ENCODE data around the gene TECR.
"Not testable (repeated sequence)": the region's sequence is repeated elsewhere in the genome, so short reads cannot be mapped to it uniquely, and the experiment has no call there.

TECR gene

DNA sequence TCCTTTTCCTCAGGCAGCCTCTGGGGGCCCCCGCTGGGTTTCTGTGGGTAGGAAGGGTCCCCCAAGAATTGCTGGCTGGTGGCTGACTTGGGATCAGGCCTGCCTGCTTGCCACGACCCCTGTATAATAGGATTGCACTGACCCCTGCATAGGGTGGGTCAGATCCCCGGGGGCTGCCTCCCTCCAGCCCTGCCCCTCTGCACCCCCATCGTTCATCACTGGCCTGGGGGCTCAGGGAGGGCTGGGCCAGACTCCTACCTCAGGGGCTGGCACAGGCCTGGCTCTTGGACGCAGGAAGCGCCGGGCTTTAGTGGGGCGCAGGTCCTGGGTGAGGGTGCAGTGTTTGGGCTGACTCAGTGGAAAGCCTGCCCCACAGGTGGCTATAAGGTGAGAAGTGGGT lies 31.9 kb downstream of the TECR start:
- ChIA-PET CTCF (interaction anchor here (1.0 to 1.3 kb wide), 5 partner anchors 10 to 125 kb away, joined by 3 to 4 read pairs (median 3); no protein-coding TSS in a partner anchor), POLR2A (no interaction called here)
- no peak for DNase-seq
- Histone ChIP-seq H3K27ac (ENCODE audit: insufficient read depth in 1 of 2, low read depth in 1 of 2, low read length in 2 of 2, poor library complexity in 1 of 2, severe bottlenecking in 2 of 2) (peak overlapping the region in 1 of 2 experiments; percentile 69), H3K9me3 (ENCODE audit: control extremely low read depth in 1 of 5, control insufficient read depth in 4 of 5, insufficient read depth in 2 of 5, low read depth in 1 of 5, low read length in 4 of 5) (no peaks in the 10 kb centered on the region), H3K4me1 (ENCODE audit: control extremely low read depth in 1 of 4, control insufficient read depth in 4 of 4, insufficient read depth in 4 of 4, low read length in 3 of 4) (peaks cover 0 to 43% (median 29%) of the 10 kb centered on the region in 4 experiments), H3K4me3 (ENCODE audit: control insufficient read depth in 1 of 7, extremely low read depth in 1 of 7, insufficient read depth in 4 of 7, low read depth in 2 of 7, low read length in 6 of 7) (no peak overlapping the region), H3K36me3 (ENCODE audit: control insufficient read depth in 4 of 4, insufficient read depth in 4 of 4, low read length in 3 of 4) (peaks cover 0 to 36% (median 16%) of the 10 kb centered on the region in 4 experiments), H3K27me3 (replicated peaks in 2 of 5; ENCODE audit: control insufficient read depth in 4 of 5, insufficient read depth in 5 of 5, low read length in 4 of 5) (no peaks in the 10 kb centered on the region)
- WGBS (ENCODE audit: insufficient coverage): 100% methylated on average over 5 of the region's 8 CpGs

DNA sequence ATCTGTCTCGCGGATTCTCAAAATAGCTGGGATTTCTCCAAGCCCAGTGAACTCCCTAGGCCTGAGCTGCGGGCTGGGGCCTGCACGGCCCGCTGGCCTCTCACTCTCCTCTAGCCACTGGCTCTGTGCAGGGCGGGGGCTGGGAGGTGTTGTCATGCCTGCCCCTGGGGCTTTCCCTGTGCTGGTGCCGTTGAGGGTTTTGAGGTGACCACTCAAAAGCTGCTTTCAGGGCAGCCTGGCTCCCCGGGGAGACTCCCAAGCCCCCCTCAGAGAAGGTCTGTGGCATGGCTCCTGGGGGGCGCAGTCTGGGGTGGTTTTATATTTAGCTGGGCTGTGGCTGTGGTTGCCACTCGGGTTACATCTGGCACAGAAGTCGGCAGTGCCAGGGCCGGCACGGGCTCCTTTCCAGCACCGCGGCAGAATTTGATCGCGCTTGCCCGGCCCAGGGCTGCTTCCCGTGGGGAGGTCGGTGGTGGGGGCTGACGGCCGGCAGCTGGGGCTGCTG lies 32.5 kb downstream of the TECR start:
- no peaks in the 10 kb centered on the region for H3K27me3 ChIP-seq (replicated peaks in 2 of 5; ENCODE audit: control insufficient read depth in 4 of 5, insufficient read depth in 5 of 5, low read length in 4 of 5)
- H3K4me1 ChIP-seq (ENCODE audit: control extremely low read depth in 1 of 4, control insufficient read depth in 4 of 4, insufficient read depth in 4 of 4, low read length in 3 of 4): peaks cover 0 to 38% (median 23%) of the 10 kb centered on the region in 4 experiments
- no peak overlapping the region for H3K4me3 ChIP-seq (ENCODE audit: control insufficient read depth in 1 of 7, extremely low read depth in 1 of 7, insufficient read depth in 4 of 7, low read depth in 2 of 7, low read length in 6 of 7)
- 76% methylated on average over 20 of the region's 22 CpGs for WGBS (ENCODE audit: insufficient coverage)
- ChIA-PET POLR2A (no interaction called here), CTCF (interaction anchor here (1.0 to 1.5 kb wide), 6 partner anchors 10 to 125 kb away, joined by 3 to 4 read pairs (median 3); no protein-coding TSS in a partner anchor)
- peaks cover 0 to 39% (median 17%) of the 10 kb centered on the region in 4 experiments for H3K36me3 ChIP-seq (ENCODE audit: control insufficient read depth in 4 of 4, insufficient read depth in 4 of 4, low read length in 3 of 4)
- DNase-seq: peak in 1 of 3 donors; percentile 36
- H3K27ac ChIP-seq (ENCODE audit: insufficient read depth in 1 of 2, low read depth in 1 of 2, low read length in 2 of 2, poor library complexity in 1 of 2, severe bottlenecking in 2 of 2): peak overlapping the region in 1 of 2 experiments; percentile 14
- H3K9me3 ChIP-seq (ENCODE audit: control extremely low read depth in 1 of 5, control insufficient read depth in 4 of 5, insufficient read depth in 2 of 5, low read depth in 1 of 5, low read length in 4 of 5): no peaks in the 10 kb centered on the region

DNA sequence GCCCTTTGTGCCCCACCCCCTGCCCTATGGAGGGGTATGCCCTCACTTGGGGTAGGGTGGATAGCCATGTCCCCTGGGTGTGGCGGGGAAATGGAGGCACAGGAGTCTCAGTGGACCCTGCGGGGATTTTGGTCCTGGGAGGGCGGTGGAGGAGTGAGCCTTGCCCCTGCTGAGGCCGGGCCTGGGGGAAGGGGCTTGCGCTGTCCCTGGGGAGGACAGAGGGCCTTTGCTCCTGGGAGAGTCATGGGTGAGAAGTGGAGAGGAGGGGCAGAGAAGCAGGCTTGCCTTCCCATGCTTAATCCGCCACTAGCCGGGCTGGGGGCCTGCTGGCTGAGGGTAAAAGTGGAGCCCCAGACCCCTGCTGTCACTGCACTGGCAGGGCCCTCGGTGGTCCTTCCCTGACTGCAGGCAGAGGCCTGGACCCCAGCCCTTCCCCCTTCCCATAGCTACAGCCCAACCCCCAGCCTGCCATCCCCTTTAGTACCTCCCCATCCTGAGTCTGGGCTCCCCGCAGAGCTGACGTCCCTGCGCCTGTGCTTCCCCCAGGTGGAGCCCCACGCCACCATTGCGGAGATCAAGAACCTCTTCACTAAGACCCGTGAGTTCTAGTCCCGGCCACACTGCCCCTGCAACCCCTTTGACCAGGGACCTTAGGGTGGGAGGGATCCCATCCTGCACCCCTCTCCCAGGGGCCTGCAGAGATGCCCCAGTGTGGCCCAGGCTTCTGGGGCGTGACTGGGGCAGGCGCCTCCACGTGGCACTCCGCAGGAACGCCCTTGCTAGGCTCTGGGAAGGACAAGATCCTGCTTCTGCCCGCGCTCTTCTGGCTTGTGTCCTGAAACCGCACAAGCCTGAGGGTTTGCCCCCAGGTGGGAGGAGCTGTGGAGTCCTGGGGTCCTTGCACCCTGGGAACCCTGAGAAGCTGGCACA lies 33.5 kb downstream of the TECR start:
- H3K36me3 ChIP-seq (ENCODE audit: control insufficient read depth in 4 of 4, insufficient read depth in 4 of 4, low read length in 3 of 4): peaks cover 0 to 49% (median 21%) of the 10 kb centered on the region in 4 experiments
- ChIA-PET CTCF (interaction anchor here (0.6 to 1.5 kb wide), 3 partner anchors 10 to 124 kb away, joined by 3 to 4 read pairs (median 3); no protein-coding TSS in a partner anchor), POLR2A (no interaction called here)
- H3K9me3 ChIP-seq (ENCODE audit: control extremely low read depth in 1 of 5, control insufficient read depth in 4 of 5, insufficient read depth in 2 of 5, low read depth in 1 of 5, low read length in 4 of 5): no peaks in the 10 kb centered on the region
- peak overlapping the region in 1 of 2 experiments; percentile 14 for H3K27ac ChIP-seq (ENCODE audit: insufficient read depth in 1 of 2, low read depth in 1 of 2, low read length in 2 of 2, poor library complexity in 1 of 2, severe bottlenecking in 2 of 2)
- no peaks in the 10 kb centered on the region for H3K27me3 ChIP-seq (replicated peaks in 2 of 5; ENCODE audit: control insufficient read depth in 4 of 5, insufficient read depth in 5 of 5, low read length in 4 of 5)
- peaks cover 0 to 38% (median 23%) of the 10 kb centered on the region in 4 experiments for H3K4me1 ChIP-seq (ENCODE audit: control extremely low read depth in 1 of 4, control insufficient read depth in 4 of 4, insufficient read depth in 4 of 4, low read length in 3 of 4)
- 91% methylated on average over 16 of the region's 23 CpGs for WGBS (ENCODE audit: insufficient coverage)
- H3K4me3 ChIP-seq (ENCODE audit: control insufficient read depth in 1 of 7, extremely low read depth in 1 of 7, insufficient read depth in 4 of 7, low read depth in 2 of 7, low read length in 6 of 7): no peak overlapping the region
- no peak for DNase-seq

DNA sequence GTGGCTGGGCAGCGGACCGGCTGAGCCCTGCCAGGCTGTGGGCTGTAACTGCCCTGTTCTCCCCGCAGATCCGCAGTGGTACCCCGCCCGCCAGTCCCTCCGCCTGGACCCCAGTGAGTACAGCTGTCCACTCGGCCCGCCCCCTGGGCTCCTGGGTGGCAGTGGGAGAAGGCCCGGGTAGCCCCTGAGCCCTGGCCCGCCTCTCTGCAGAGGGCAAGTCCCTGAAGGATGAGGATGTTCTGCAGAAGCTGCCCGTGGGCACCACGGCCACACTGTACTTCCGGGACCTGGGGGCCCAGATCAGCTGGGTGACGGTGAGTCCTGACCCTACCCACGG lies 34.2 kb downstream of the TECR start:
- Histone ChIP-seq H3K27ac (ENCODE audit: insufficient read depth in 1 of 2, low read depth in 1 of 2, low read length in 2 of 2, poor library complexity in 1 of 2, severe bottlenecking in 2 of 2) (no peak overlapping the region), H3K9me3 (ENCODE audit: control extremely low read depth in 1 of 5, control insufficient read depth in 4 of 5, insufficient read depth in 2 of 5, low read depth in 1 of 5, low read length in 4 of 5) (no peaks in the 10 kb centered on the region), H3K4me1 (ENCODE audit: control extremely low read depth in 1 of 4, control insufficient read depth in 4 of 4, insufficient read depth in 4 of 4, low read length in 3 of 4) (peaks cover 0 to 38% (median 22%) of the 10 kb centered on the region in 4 experiments), H3K27me3 (replicated peaks in 2 of 5; ENCODE audit: control insufficient read depth in 4 of 5, insufficient read depth in 5 of 5, low read length in 4 of 5) (no peaks in the 10 kb centered on the region), H3K36me3 (ENCODE audit: control insufficient read depth in 4 of 4, insufficient read depth in 4 of 4, low read length in 3 of 4) (peaks cover 0 to 49% (median 22%) of the 10 kb centered on the region in 4 experiments), H3K4me3 (ENCODE audit: control insufficient read depth in 1 of 7, extremely low read depth in 1 of 7, insufficient read depth in 4 of 7, low read depth in 2 of 7, low read length in 6 of 7) (no peak overlapping the region)
- CTCF ChIA-PET: interaction anchor here (0.6 to 1.5 kb wide), 2 partner anchors 14 to 123 kb away, joined by 3 read pairs; no protein-coding TSS in a partner anchor
- POLR2A ChIA-PET: no interaction called here
- no peak for DNase-seq
- over 99% methylated on average over 15 of the region's 16 CpGs for WGBS (ENCODE audit: insufficient coverage)

DNA sequence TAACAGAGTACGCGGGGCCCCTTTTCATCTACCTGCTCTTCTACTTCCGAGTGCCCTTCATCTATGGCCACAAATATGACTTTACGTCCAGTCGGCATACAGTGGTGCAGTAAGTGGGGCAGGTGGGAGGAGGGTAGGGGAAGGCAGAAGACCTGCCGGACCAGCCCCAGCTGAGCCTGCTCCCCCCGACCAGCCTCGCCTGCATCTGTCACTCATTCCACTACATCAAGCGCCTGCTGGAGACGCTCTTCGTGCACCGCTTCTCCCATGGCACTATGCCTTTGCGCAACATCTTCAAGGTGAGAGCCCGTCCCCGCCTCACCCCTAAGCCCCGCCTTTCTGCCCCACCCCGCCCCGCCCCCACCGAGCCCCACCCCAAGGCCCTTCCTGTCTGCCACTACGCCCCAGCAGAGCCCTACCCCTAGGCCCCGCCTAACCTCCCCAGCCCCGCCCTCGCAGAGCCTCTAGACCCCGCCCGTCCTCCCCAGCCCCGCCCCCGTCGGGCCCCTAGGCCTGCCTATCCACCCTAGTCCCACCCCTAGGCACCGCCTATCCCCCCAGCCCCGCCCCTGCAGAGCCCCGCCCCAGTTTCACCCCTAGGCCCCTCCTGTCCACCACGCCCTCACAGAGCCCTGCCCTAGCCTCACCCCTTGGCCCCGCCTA lies 34.7 kb downstream of the TECR start:
- ChIA-PET CTCF (interaction anchor here (0.6 kb wide), 1 partner anchor 122 kb away, joined by 3 read pairs; no protein-coding TSS in a partner anchor), POLR2A (no interaction called here)
- WGBS (ENCODE audit: insufficient coverage): 100% methylated on average over 6 of the region's 33 CpGs
- Histone ChIP-seq H3K4me3 (ENCODE audit: control insufficient read depth in 1 of 7, extremely low read depth in 1 of 7, insufficient read depth in 4 of 7, low read depth in 2 of 7, low read length in 6 of 7) (no peak overlapping the region), H3K4me1 (ENCODE audit: control extremely low read depth in 1 of 4, control insufficient read depth in 4 of 4, insufficient read depth in 4 of 4, low read length in 3 of 4) (peaks cover 0 to 36% (median 20%) of the 10 kb centered on the region in 4 experiments), H3K27ac (ENCODE audit: insufficient read depth in 1 of 2, low read depth in 1 of 2, low read length in 2 of 2, poor library complexity in 1 of 2, severe bottlenecking in 2 of 2) (no peak overlapping the region), H3K36me3 (ENCODE audit: control insufficient read depth in 4 of 4, insufficient read depth in 4 of 4, low read length in 3 of 4) (peaks cover 0 to 49% (median 22%) of the 10 kb centered on the region in 4 experiments), H3K9me3 (ENCODE audit: control extremely low read depth in 1 of 5, control insufficient read depth in 4 of 5, insufficient read depth in 2 of 5, low read depth in 1 of 5, low read length in 4 of 5) (no peaks in the 10 kb centered on the region), H3K27me3 (replicated peaks in 2 of 5; ENCODE audit: control insufficient read depth in 4 of 5, insufficient read depth in 5 of 5, low read length in 4 of 5) (no peaks in the 10 kb centered on the region)
- peak in 2 of 3 donors; percentile 41 to 56 for DNase-seq

- Histone ChIP-seq H3K4me1 (ENCODE audit: control extremely low read depth in 1 of 4, control insufficient read depth in 4 of 4, insufficient read depth in 4 of 4, low read length in 3 of 4) (peaks cover 0 to 34% (median 17%) of the 10 kb centered on the region in 4 experiments), H3K36me3 (ENCODE audit: control insufficient read depth in 4 of 4, insufficient read depth in 4 of 4, low read length in 3 of 4) (peaks cover 0 to 52% (median 25%) of the 10 kb centered on the region in 4 experiments)
- H3K27me3 ChIP-seq (replicated peaks in 2 of 5; ENCODE audit: control insufficient read depth in 4 of 5, insufficient read depth in 5 of 5, low read length in 4 of 5); H3K4me3 ChIP-seq (ENCODE audit: control insufficient read depth in 1 of 7, extremely low read depth in 1 of 7, insufficient read depth in 4 of 7, low read depth in 2 of 7, low read length in 6 of 7); CTCF ChIA-PET; H3K9me3 ChIP-seq (ENCODE audit: control extremely low read depth in 1 of 5, control insufficient read depth in 4 of 5, insufficient read depth in 2 of 5, low read depth in 1 of 5, low read length in 4 of 5); H3K27ac ChIP-seq (ENCODE audit: insufficient read depth in 1 of 2, low read depth in 1 of 2, low read length in 2 of 2, poor library complexity in 1 of 2, severe bottlenecking in 2 of 2); POLR2A ChIA-PET: not testable (repeated sequence)
- DNase-seq: peak in 1 of 3 donors; percentile 25
- WGBS (ENCODE audit: insufficient coverage): 74% methylated on average over 10 of the region's 22 CpGs
Observed at GRCh38 chr19:14564652-14565297, 35.4 kb downstream of the TECR start.
